SH-SY5Y (cell line): ENCODE data around the gene PROCA1.

Experiments
- GATA2 ChIP-seq: IDR thresholded peaks from 2 replicates; pipeline ENCODE4 v1.6.1; 2011; ENCODE audit warnings: mild to moderate bottlenecking, low read depth, low read length
- GATA3 ChIP-seq: IDR thresholded peaks from 2 replicates; pipeline ENCODE4 v1.6.1; 2011; ENCODE audit warnings: low read depth, mild to moderate bottlenecking, low read length, moderate library complexity

DNA sequence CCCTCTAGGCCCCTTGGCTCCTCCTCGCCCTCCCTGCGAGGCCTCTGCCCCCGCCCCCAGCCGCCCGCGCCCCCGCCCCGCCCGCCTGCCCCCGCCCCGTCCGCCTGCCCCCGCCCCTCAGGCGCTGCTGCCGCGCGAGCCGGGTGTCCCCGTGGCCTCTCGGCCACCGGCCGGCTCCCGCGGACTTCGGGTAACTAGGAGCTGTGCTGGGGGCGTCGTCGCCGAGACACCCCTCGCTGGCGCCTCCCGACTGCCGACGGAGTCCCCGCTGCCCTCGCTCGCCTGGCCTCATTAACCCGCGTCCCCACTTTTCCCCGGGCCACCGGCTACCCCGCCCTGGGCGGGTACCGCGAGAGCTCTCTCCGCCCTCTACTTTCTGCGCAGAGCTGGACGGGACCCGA, 14.5 kb upstream of the PROCA1 start, which contains the start of gene TLCD1:
- TF ChIP-seq GATA3 (no peak), GATA2 (no peak)
